ENCODE data around the gene TGM5.
A peak's percentile ranks its signal among the peaks of the same experiment; 100 is the strongest.

The TGM5 gene

DNA sequence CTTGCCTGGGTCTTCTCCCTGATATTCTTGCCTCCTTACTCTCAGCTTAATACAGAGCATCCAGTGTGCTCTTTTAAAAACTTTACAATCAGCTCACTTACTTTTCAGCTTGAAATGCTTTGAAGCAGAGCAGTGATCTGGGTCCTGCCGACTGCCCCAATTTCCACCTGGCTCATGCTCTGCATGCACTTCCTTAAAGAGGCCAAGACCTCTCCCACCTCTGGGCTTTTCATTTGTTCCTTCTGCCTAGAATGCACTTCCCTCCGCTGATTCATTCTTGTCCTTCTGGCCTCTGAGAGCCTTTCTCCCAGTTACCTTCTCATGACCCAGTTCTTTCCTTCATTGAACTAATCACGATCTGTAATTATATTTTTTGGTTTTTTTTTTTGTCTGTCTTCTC is 83.5 kb downstream of the TGM5 start:
- Mint-ChIP-seq H3K9me3 (no peaks in the 10 kb centered on the region), H3K27me3 (no peaks in the 10 kb centered on the region), H3K4me1 (peaks cover 23% of the 10 kb centered on the region), H3K4me3 (no peak overlapping the region), H3K36me3 (no peaks in the 10 kb centered on the region), H3K27ac (peak overlapping the region; percentile 53)
